ENCODE measurements around the gene UBE2N. TPM values are rescaled to one million over a fixed set of nuclear protein-coding genes. Genes with fewer than 3 reads are reported as not detected.
"Not testable (repeated sequence)": the region's sequence is repeated elsewhere in the genome, so short reads cannot be mapped to it uniquely, and the experiment has no call there.

UBE2N gene
- total RNA-seq, 1 donor from 2014 or later: 150 TPM

GRCh38 chr12:93409343-93410187 is 32.2 kb downstream of the UBE2N start:
- not testable (repeated sequence) for H3K4me3 Mint-ChIP-seq (ENCODE audit: unreplicated experiment); DNase-seq (ENCODE audit: low spot score); H3K27me3 Mint-ChIP-seq (ENCODE audit: unreplicated experiment); H3K27ac Mint-ChIP-seq (ENCODE audit: unreplicated experiment); H3K9me3 Mint-ChIP-seq (ENCODE audit: unreplicated experiment)
- peaks cover 25% of the 10 kb centered on the region for H3K4me1 Mint-ChIP-seq (ENCODE audit: unreplicated experiment)
- H3K36me3 Mint-ChIP-seq (ENCODE audit: low read depth, unreplicated experiment): peaks cover 12% of the 10 kb centered on the region

GRCh38 chr12:93408813-93409212 is 32.9 kb downstream of the UBE2N start:
- no peak overlapping the region for H3K27ac Mint-ChIP-seq (ENCODE audit: unreplicated experiment)
- peaks cover 9% of the 10 kb centered on the region for H3K36me3 Mint-ChIP-seq (ENCODE audit: low read depth, unreplicated experiment)
- no peak for DNase-seq (ENCODE audit: low spot score)
- H3K9me3 Mint-ChIP-seq (ENCODE audit: unreplicated experiment): no peaks in the 10 kb centered on the region
- H3K27me3 Mint-ChIP-seq (ENCODE audit: unreplicated experiment): peaks cover 3% of the 10 kb centered on the region
- no peak for TF ChIP-seq CTCF (IDR thresholded peaks at IDR 0.05; ENCODE audit: unreplicated experiment)
- no peak overlapping the region for H3K4me3 Mint-ChIP-seq (ENCODE audit: unreplicated experiment)
- peaks cover 22% of the 10 kb centered on the region for H3K4me1 Mint-ChIP-seq (ENCODE audit: unreplicated experiment)

- Mint-ChIP-seq H3K27me3 (ENCODE audit: unreplicated experiment) (peaks cover 3% of the 10 kb centered on the region), H3K4me3 (ENCODE audit: unreplicated experiment) (no peak overlapping the region), H3K4me1 (ENCODE audit: unreplicated experiment) (peaks cover 13% of the 10 kb centered on the region), H3K36me3 (ENCODE audit: low read depth, unreplicated experiment) (peaks cover 4% of the 10 kb centered on the region), H3K27ac (ENCODE audit: unreplicated experiment) (no peak overlapping the region), H3K9me3 (ENCODE audit: unreplicated experiment) (no peaks in the 10 kb centered on the region)
- TF ChIP-seq CTCF (IDR thresholded peaks at IDR 0.05; ENCODE audit: unreplicated experiment): no peak
- DNase-seq (ENCODE audit: low spot score): no peak
These were observed 33.8 kb downstream of the UBE2N start for GRCh38 chr12:93407963-93408283.

GRCh38 chr12:93407054-93407962 is 34.4 kb downstream of the UBE2N start:
- no peak for DNase-seq (ENCODE audit: low spot score)
- no peak for TF ChIP-seq CTCF (IDR thresholded peaks at IDR 0.05; ENCODE audit: unreplicated experiment)
- peaks cover 9% of the 10 kb centered on the region for H3K4me1 Mint-ChIP-seq (ENCODE audit: unreplicated experiment)
- no peak overlapping the region for H3K4me3 Mint-ChIP-seq (ENCODE audit: unreplicated experiment)
- H3K27me3 Mint-ChIP-seq (ENCODE audit: unreplicated experiment): peaks cover 3% of the 10 kb centered on the region
- no peaks in the 10 kb centered on the region for H3K9me3 Mint-ChIP-seq (ENCODE audit: unreplicated experiment)
- no peak overlapping the region for H3K27ac Mint-ChIP-seq (ENCODE audit: unreplicated experiment)
- H3K36me3 Mint-ChIP-seq (ENCODE audit: low read depth, unreplicated experiment): peaks cover 4% of the 10 kb centered on the region

GRCh38 chr12:93404961-93405849 is 36.5 kb downstream of the UBE2N start:
- H3K4me1 Mint-ChIP-seq (ENCODE audit: unreplicated experiment): no peaks in the 10 kb centered on the region
- no peaks in the 10 kb centered on the region for H3K36me3 Mint-ChIP-seq (ENCODE audit: low read depth, unreplicated experiment)
- TF ChIP-seq CTCF (IDR thresholded peaks at IDR 0.05; ENCODE audit: unreplicated experiment): no peak
- no peak overlapping the region for H3K27ac Mint-ChIP-seq (ENCODE audit: unreplicated experiment)
- H3K9me3 Mint-ChIP-seq (ENCODE audit: unreplicated experiment): no peaks in the 10 kb centered on the region
- peaks cover 3% of the 10 kb centered on the region for H3K27me3 Mint-ChIP-seq (ENCODE audit: unreplicated experiment)
- no peak overlapping the region for H3K4me3 Mint-ChIP-seq (ENCODE audit: unreplicated experiment)
- no peak for DNase-seq (ENCODE audit: low spot score)
